ACC112 (cell line): Measurements from ENCODE around the gene ABL1.
"Not testable (repeated sequence)": the region's sequence is repeated elsewhere in the genome, so short reads cannot be mapped to it uniquely, and the experiment has no call there.

Source experiments
- H2AFZ ChIP-seq: fragments of 200-600 bp; sonication (generic); one replicate; pipeline ENCODE4 v1.6.0; 2017; ENCODE audit warnings: antibody characterized with exemption, low read length; ENCODE audit not compliant: unreplicated experiment
- H3K27ac ChIP-seq: fragments of 200-600 bp; sonication (generic); 2 replicates; pipeline ENCODE4 v1.5.1; 2014; ENCODE audit warnings: low read depth, mild to moderate bottlenecking, antibody characterized with exemption, low read length, moderate library complexity
- H3K27me3 ChIP-seq: fragments of 200-600 bp; sonication (generic); 2 replicates; pipeline ENCODE4 v1.6.1; 2014; ENCODE audit warnings: mild to moderate bottlenecking, antibody characterized with exemption, low read length, moderate library complexity, mixed read lengths; ENCODE audit not compliant: insufficient read depth
- H3K36me3 ChIP-seq: fragments of 200-600 bp; sonication (generic); 2 replicates; pipeline ENCODE4 v1.6.1; 2016; ENCODE audit warnings: mild to moderate bottlenecking, antibody characterized with exemption, low read length, moderate library complexity, mixed read lengths; ENCODE audit not compliant: insufficient read depth
- H3K4me1 ChIP-seq: fragments of 200-600 bp; sonication (generic); one replicate; pipeline ENCODE4 v1.6.1; 2016; ENCODE audit warnings: low read length, mixed read lengths; ENCODE audit not compliant: insufficient read depth, unreplicated experiment, control insufficient read depth
- H3K4me3 ChIP-seq: fragments of 200-600 bp; sonication (generic); 2 replicates; pipeline ENCODE4 v1.5.1; 2014; ENCODE audit warnings: mild to moderate bottlenecking, low read depth, low read length
- H3K79me2 ChIP-seq: fragments of 200-600 bp; sonication (generic); one replicate; pipeline ENCODE4 v1.6.0; 2016; ENCODE audit warnings: low read length; ENCODE audit not compliant: control insufficient read depth, unreplicated experiment, insufficient read depth

ABL1 gene

GRCh38 chr9:130906735-130907416 is 71.8 kb downstream of the ABL1 start:
- no peak overlapping the region for H3K27ac ChIP-seq
- H3K4me1 ChIP-seq: no peaks in the 10 kb centered on the region
- no peak overlapping the region for H2AFZ ChIP-seq
- no peak overlapping the region for H3K4me3 ChIP-seq
- H3K79me2 ChIP-seq: no peaks in the 10 kb centered on the region
- no peaks in the 10 kb centered on the region for H3K27me3 ChIP-seq
- H3K36me3 ChIP-seq: no peaks in the 10 kb centered on the region

DNA sequence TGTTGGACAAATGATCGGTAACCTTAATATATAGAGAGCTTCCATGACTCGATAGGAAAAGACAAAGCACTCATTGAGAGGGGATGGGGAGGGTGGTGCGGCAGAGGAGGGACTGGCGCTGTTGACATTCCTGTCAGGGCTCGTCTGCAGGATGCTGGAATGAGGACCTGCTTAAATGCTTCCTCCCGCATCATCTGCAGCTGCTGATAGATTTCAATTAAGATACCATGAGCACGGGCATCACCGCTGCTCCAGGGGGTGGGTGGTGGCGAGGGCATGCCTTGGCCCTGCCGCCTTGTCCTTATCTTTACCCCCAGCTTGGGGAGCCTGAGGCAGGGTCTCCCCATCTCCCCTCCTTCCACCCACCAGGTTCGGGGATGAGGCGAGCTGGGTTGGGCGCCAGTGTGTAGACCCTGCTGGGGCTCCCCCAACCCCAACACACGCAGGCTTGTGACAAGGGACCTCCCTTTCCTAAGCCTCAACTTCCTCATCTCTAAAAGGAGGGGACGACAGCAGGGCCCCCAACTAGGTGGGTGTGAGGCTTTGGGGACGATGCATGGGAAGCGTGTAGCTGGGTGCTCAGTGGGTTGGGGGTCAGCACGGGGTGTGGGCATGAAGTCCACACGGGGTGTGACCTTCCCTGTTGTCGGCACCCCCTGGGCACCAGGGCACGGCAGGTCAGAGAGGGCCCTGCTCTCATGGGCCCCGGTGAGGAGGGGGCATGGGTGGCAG is 73.3 kb downstream of the ABL1 start:
- no peak overlapping the region for H3K4me3 ChIP-seq
- H3K27ac ChIP-seq: no peak overlapping the region
- H2AFZ ChIP-seq: no peak overlapping the region
- H3K27me3 ChIP-seq: no peaks in the 10 kb centered on the region
- H3K4me1 ChIP-seq: peaks cover 6% of the 10 kb centered on the region
- H3K79me2 ChIP-seq: no peaks in the 10 kb centered on the region
- no peaks in the 10 kb centered on the region for H3K36me3 ChIP-seq

DNA sequence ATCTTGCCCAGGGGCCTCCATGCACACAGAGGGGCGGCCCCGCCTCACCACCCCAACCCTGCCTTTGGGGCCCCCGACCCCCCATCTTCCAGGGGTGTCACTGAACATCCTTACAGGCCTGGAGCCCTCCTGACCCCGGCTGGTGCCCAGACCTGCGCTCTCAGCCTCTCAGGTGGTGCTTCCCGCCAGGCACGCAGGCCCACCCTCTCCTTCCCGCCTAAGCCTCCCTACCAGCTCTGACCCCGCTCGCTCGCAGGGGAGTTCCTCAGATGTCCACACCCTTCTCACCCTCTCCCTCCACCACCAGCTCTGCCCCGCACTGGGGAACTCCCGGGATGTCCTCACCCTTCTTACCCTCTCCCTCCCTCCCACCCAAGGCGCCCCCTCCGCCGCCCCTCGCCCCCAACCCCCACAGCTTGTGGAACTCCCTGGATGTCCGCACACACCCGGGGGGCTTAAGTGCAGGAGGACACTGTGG is 73.9 kb downstream of the ABL1 start:
- Histone ChIP-seq H3K36me3 (no peaks in the 10 kb centered on the region), H2AFZ (no peak overlapping the region), H3K79me2 (no peaks in the 10 kb centered on the region), H3K4me1 (peaks cover 6% of the 10 kb centered on the region), H3K4me3 (no peak overlapping the region), H3K27me3 (no peaks in the 10 kb centered on the region), H3K27ac (no peak overlapping the region)

DNA sequence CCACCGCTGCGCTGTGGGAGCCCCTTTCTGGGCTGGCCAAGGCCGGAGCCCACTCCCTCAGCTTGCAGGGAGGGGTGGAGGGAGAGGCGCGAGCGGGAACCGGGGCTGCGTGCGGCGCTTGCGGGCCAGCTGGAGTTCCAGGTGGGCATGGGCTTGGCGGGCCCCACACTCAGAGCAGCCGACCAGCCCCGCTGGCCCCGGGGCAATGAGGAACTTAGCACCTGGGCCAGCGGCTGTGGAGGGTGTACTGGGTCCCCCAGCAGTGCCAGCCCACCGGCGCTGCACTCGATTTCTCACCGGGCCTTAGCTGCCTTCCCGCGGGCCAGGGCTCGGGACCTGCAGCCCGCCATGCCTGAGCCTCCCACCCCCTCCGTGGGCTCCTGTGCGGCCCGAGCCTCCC is 75.0 kb downstream of the ABL1 start:
- not testable (repeated sequence) for H3K36me3 ChIP-seq, H3K4me3 ChIP-seq, H2AFZ ChIP-seq, H3K27me3 ChIP-seq, H3K27ac ChIP-seq, H3K4me1 ChIP-seq, H3K79me2 ChIP-seq

DNA sequence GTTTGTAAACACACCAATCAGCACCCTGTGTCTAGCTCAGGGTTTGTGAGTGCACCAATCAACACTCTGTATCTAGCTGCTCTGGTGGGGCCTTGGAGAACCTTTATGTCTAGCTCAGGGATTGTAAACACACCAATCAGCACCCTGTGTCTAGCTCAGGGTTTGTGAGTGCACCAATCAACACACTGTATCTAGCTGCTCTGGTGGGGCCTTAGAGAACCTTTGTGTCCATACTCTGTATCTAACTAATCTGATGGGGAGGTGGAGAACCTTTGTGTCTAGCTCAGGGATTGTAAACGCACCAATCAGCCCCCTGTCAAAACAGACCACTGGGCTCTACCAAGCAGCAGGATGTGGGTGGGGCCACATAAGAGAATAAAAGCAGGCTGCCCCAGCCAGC is 75.6 kb downstream of the ABL1 start:
- H3K4me1 ChIP-seq: not testable (repeated sequence)

GRCh38 chr9:130911254-130912049 is 76.4 kb downstream of the ABL1 start:
- H3K79me2 ChIP-seq: no peaks in the 10 kb centered on the region
- no peak overlapping the region for H3K4me3 ChIP-seq
- no peak overlapping the region for H3K27ac ChIP-seq
- no peaks in the 10 kb centered on the region for H3K27me3 ChIP-seq
- no peaks in the 10 kb centered on the region for H3K36me3 ChIP-seq
- H2AFZ ChIP-seq: no peak overlapping the region
- H3K4me1 ChIP-seq: peaks cover 6% of the 10 kb centered on the region

More for the DNA sequence above, 75.6 kb downstream of the ABL1 start:
- not testable (repeated sequence) for H3K27me3 ChIP-seq, H3K27ac ChIP-seq, H2AFZ ChIP-seq, H3K4me3 ChIP-seq, H3K79me2 ChIP-seq, H3K36me3 ChIP-seq

DNA sequence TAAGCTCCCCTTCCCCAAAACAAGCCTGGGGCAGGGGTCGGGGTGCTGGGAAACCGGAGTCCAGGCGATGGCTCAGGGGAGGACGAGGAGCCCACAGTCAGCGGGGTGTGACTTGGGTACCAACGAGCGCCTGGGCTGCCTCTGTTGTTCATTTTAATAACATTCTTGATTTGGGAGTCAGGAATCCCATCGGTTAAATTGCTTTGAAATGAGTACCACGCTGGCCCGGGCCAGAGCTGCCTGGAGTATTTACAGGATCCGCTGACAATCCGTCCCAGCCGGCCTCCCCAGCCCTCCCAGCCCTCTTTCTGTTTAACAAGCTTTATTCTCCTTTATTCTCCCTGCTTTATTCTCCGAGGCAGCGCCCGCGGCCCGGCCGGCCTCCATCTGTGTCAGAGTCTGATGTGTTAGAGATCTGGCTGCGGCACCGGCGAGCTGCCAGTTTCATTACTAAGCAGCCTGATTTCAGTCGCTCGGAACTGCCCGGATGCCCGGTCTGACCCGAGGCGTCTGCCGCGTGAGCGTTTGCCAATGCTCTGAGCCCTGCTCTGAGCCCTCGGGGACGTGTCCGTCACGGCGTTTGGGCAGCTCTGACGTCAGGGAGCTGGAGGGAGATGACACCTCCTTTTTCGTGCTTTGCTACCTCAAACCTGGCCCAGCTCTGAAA is 78.0 kb downstream of the ABL1 start:
- H3K27me3 ChIP-seq: 0 out of 2 replicates have a peak, but pooled peaks cover under 1% of the 10 kb centered on the region
- no peaks in the 10 kb centered on the region for H3K36me3 ChIP-seq
- peak overlapping the region; percentile 42 for H2AFZ ChIP-seq
- no peak overlapping the region; the same call in 1 of the 2 replicates for H3K27ac ChIP-seq
- peaks cover 6% of the 10 kb centered on the region for H3K4me1 ChIP-seq
- H3K4me3 ChIP-seq: peak overlapping the region; percentile 53
- no peaks in the 10 kb centered on the region for H3K79me2 ChIP-seq

DNA sequence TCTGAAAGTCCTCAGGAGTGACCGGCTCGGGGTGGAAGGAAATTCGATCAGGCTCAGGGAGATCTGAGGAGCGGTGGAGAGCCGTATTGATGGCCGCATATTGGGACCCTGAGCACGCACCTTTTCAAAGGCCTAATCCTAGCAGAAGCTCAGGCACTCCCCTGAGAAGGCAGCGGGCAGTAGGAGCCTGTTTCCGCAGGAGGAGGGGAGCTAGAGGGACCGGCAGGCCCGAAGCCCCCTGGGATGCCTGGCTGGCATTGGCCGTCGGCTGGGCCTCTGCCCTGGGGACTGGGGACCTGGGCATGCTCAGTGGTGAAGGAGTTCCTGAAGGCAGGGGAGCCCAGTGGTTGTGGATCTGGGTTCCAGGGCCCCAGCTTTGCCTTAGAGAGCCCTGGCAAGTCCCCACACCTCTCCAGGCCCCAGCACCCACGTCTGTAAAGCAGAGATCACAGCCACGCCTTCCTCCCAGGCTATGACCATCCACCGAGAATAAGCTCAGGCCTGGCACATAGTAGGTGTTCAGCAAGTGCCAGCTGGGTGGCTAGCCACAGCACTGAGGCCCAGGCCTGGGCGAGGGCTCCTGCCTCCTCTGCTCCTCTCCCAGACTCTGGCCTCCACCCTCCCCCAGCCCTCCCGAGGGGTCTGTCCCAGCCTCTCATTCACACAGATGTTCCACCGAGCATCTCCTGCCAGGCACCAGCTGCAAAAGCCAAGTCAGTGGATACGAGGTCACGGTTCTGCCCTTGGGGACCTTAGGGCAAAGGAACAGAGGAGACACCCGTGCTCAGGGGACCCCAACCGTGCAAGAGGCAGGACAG is 78.8 kb downstream of the ABL1 start:
- Histone ChIP-seq H3K79me2 (no peaks in the 10 kb centered on the region), H3K36me3 (no peaks in the 10 kb centered on the region), H3K27ac (no peak overlapping the region), H3K4me3 (peak overlapping the region; percentile 53), H3K27me3 (0 out of 2 replicates have a peak, but pooled peaks cover 5% of the 10 kb centered on the region), H2AFZ (peak overlapping the region; percentile 18), H3K4me1 (peaks cover 6% of the 10 kb centered on the region)

DNA sequence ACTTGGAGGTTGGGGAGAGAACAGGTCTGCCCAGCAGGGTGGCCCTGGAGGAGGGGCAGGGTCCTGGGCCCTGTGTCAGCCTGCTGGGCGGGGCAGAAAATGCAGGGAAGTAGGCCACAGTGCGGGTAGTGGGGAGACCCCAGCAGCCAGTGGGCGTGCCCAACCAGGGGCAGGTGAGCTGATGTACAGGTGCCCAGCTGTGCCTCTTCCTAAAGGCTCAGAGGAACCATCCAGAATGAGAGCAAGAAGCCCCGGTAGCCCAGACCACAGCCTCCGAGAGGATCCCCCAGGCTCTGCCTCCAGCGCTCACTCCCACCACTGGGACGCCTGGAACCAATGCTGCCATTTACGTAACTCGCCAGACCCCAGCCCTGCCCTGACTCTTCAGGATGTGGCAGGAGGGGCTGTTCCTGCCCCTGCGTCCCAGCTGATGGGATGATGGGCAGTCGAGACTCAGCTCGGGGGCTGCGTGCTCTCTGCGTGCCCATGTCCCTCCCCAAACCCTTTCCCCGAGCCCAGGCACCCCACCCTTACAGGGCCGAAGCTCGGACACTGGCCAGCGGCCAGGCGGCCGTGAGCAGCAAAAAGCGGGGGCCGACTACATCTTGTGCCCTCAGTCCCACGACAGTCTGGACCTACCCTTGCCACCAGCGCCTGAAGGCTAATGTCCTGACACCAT is 79.5 kb downstream of the ABL1 start:
- H3K79me2 ChIP-seq: no peaks in the 10 kb centered on the region
- 0 out of 2 replicates have a peak, but pooled peaks cover 5% of the 10 kb centered on the region for H3K27me3 ChIP-seq
- peaks cover 6% of the 10 kb centered on the region for H3K4me1 ChIP-seq
- no peak overlapping the region for H3K27ac ChIP-seq
- H3K4me3 ChIP-seq: no peak overlapping the region
- no peaks in the 10 kb centered on the region for H3K36me3 ChIP-seq
- H2AFZ ChIP-seq: no peak overlapping the region
